HG03095 (cell line): ENCODE measurements around the gene AIF1L.
"Not testable (repeated sequence)": the region's sequence is repeated elsewhere in the genome, so short reads cannot be mapped to it uniquely, and the experiment has no call there.

ENCODE experiments used
- ATAC-seq: cut with Tn5 transposase; IDR thresholded peaks from one replicate; pipeline ENCODE4 v1.9.1; 2021; ENCODE audit warnings: moderate library complexity; ENCODE audit not compliant: unreplicated experiment

AIF1L gene

GRCh38 chr9:131117762-131118145, 21.4 kb downstream of the AIF1L start:
- no peak for ATAC-seq

- no peak for ATAC-seq
These were observed 23.3 kb downstream of the AIF1L start for GRCh38 chr9:131119600-131119999.

- no peak for ATAC-seq
These were observed 24.4 kb downstream of the AIF1L start for GRCh38 chr9:131120620-131121228.

- no peak for ATAC-seq
These were observed 25.0 kb downstream of the AIF1L start for GRCh38 chr9:131121346-131121745.

DNA sequence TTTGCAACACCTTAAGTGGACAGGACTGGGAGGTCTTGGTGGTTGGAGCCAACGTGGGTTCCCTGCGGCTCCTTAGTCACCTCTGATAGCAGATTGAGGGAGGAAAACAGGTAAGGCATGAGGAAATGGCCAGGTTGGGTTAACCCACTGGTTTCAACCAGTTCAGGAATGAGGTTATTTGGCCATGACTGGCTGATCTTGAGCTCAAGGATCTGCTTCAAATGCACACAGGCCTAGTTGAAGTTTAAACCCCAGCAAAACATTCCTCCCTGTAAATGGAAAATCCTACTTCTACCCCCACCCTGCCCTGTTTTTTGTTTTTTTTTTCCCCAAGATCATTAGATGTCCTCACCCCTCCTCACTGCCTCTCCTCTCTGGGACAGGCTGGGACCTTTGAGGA, 25.8 kb downstream of the AIF1L start:
- no peak for ATAC-seq

DNA sequence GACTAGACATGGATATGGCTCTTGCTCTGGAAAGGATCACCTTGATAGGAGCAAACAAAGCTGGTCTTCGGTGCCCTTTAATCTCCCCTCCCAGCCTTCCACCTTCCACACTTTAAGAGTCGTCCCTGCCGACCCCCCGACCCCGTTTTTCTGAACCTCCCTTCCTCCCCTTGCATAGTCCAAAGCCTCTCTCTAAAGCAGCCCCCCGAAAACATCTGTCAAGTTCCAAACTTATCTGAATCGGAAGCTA, 28.6 kb downstream of the AIF1L start:
- peak; percentile 2 for ATAC-seq

- ATAC-seq = peak; percentile 91
These were observed 29.1 kb downstream of the AIF1L start, which contains the start of gene NUP214 for GRCh38 chr9:131125288-131126058. Gene NUP214 (plus strand): TSS chr9:131125586. CDS start chr9:131125705, 119 bp downstream.

DNA sequence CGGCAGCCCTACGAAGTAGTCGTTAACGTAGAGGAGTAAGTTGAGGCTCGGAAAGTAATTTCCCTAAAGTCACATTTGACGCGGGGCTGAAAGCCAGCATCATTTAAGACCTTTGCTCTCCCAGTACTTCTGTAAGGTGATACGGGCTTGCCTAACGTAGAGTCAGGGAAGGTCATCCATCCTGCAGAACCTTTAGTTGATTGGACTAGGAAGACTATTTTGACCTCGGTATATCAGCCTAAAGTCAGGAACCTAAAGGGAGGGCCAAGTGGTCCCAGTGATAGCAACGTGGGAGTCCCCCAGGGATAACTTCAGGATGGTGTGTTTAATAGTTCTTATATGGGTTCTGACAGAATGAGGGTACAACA, 29.7 kb downstream of the AIF1L start:
- no peak for ATAC-seq

DNA sequence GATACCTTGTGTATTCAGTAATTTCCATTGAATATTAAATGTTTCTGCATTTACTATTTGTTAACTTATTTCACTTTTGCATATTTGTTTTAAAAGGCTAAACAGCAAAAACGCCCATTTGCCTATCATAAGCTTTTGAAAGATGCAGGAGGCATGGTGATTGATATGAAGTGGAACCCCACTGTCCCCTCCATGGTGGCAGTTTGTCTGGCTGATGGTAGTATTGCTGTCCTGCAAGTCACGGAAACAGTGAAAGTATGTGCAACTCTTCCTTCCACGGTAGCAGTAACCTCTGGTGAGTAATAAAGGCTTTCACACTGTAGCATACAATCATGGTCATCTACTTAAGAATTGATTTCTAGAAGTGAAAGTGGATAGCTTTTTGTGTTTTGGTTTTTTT, 32.9 kb downstream of the AIF1L start:
- no peak for ATAC-seq

- no peak for ATAC-seq
These were observed 42.3 kb downstream of the AIF1L start for GRCh38 chr9:131138676-131139075.

GRCh38 chr9:131140112-131140511, 43.8 kb downstream of the AIF1L start:
- ATAC-seq = no peak

GRCh38 chr9:131140550-131140949, 44.2 kb downstream of the AIF1L start:
- ATAC-seq = no peak

GRCh38 chr9:131142160-131142559, 45.8 kb downstream of the AIF1L start:
- no peak for ATAC-seq

DNA sequence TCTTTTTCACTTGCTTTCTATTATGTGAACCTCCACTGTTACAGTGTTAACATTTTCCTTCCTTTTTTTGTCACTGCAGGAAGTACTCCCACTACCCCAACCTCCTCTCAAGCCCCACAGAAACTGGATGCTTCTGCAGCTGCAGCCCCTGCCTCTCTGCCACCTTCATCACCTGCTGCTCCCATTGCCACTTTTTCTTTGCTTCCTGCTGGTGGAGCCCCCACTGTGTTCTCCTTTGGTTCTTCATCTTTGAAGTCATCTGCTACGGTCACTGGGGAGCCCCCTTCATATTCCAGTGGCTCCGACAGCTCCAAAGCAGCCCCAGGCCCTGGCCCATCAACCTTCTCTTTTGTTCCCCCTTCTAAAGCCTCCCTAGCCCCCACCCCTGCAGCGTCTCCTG, 47.9 kb downstream of the AIF1L start:
- no peak for ATAC-seq

GRCh38 chr9:131145245-131145644, 48.9 kb downstream of the AIF1L start:
- no peak for ATAC-seq

- no peak for ATAC-seq
These were observed 49.9 kb downstream of the AIF1L start for GRCh38 chr9:131146186-131146585.

GRCh38 chr9:131148276-131148675, 51.9 kb downstream of the AIF1L start:
- ATAC-seq = no peak

DNA sequence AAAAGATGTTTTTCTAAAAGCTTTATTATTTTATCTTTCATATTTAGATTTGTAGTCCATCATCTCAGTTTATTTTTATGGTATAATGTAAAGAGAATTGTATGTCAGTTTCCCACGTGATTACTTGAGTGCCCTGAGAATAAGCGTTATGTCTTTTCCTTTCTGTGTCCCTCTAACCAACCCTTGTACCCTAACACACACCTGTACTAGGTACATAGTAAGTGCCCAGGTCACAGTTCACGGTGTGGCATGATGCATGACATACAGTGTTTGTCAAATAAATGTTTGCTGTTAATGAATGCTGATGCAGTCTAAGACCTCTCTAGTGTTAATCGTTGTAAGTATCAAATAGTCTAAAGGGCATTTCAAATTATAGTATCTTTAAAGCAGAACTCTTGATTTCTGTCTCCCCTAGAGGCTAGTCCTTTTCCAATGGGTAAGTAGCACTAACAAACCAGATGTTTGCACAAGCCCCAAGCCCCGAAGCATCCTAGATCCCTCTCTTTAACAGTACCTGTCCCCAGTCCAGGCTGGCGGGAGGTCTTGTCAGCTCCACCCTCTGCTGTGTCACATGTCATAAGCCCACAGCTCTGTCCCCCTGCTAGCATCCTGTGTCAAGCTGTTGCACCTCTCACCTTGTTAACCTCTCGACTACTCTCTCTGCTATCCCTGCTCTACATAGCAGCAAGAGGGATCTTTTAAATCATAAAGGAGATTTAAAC, 52.8 kb downstream of the AIF1L start:
- no peak for ATAC-seq

GRCh38 chr9:131149688-131150053, 53.3 kb downstream of the AIF1L start:
- no peak for ATAC-seq

GRCh38 chr9:131153595-131153994, 57.3 kb downstream of the AIF1L start:
- ATAC-seq = no peak

DNA sequence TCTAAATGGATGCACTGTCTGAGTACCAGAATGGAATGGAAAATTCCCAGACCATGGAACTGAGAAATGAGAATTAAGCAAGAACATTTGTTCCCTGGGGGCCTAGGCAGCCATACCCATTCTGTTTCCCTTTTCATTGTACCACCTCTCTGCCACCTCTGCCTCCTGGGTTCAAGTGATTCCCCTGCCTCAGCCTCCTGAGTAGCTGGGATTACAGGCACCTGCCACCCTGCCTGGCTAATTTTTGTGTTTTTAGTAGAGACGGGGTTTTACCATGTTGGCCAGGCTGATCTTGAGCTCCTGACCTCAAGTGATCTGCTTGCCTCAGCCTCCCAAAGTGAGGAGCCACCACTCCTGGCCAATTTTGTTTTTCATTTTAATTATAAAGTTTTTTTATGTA, 62.3 kb downstream of the AIF1L start:
- ATAC-seq = not testable (repeated sequence)

DNA sequence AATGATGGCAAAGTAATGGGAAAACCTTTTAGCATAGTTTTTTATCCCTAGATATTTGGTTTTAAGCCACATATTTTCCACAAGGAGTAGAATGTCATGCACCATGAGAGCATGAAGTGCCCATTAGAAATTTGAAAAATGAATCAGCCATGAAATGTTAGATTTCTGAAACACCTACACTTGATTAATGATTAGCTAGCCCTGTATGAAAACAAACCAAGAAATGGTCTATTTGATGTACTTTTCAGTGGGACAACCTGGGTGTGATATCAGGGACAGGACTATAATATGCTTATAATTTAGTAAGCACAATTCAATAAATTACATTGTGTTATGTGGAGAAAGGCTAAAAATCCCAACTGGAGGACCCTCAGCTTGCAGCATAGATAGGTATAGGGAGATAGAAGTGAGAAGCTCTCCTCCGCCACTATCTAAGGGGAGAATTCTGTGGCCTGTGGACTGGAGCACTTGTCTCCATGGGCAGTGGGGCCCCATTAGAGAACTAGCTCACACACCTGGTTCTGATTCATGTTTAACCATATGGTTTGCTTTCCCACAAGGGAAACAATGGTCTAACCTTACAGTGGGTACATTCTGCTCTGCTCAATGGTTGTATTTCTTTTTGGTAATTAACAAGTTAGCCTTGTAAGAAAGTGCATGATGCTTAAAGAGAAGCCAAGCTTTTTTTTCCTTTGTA, 64.2 kb downstream of the AIF1L start:
- no peak for ATAC-seq
